ENCODE data around the gene RABGEF1.
A peak's percentile ranks its signal among the peaks of the same experiment; 100 is the strongest.
"Not testable (repeated sequence)": the region's sequence is repeated elsewhere in the genome, so short reads cannot be mapped to it uniquely, and the experiment has no call there.

Gene RABGEF1

DNA sequence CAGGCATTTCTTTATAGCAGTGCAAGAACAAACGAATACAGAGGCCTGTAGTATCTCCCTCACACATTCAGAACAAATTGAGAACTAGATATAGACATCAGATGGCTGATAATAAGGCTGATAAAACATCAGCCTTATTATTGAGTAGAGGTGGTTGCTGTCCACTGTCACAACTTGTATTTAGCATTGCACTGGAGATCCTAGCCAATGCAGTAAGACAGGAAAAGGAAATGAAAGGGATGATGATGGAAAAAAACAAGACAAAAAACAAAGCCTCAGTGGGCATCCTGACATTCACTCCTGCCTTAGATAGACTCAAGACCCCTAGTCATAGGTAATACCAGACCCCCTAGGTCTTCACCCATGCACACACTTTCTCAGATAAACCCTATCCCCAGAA, 4.7 kb upstream of the RABGEF1 start:
- no peak for DNase-seq (ENCODE audit: low read depth)

DNA sequence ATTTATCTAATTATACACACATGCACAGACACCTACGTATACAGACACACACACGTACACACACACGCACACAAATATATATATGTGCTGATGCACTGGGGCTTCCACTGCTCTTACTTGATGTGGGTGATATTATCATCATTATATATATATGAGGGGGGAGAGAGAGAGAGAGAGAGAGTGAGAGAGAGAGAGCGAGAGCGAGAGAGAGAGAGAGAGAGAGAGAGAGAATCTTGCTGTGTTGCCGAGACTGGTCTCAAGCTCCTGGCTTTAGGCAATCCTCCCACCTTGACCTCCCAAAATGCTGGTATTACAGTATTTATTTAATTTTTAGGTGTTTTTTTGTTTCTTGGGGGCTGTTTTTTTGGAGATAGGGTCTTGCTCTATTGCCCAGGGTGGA, 3.6 kb upstream of the RABGEF1 start:
- DNase-seq (ENCODE audit: low read depth): no peak

DNA sequence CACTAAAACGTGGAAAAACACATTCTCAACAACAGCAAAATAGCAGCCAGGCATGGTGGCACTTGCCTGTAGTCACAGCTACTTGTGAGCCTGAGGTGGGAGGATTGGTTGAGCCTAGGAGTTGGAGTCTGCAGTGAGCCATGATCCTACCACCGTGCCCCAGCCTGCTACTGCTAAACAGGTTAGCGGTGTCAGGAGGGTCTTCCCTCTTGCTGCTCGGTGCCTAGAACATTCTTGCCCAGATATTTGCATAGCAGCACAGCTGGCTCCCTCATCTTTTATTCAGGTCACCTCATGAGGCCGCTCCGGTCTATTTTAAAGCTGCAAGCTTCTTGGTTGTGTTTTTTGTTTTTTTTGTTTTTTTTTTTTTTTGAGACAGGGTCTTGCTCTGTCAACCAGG, 2.9 kb upstream of the RABGEF1 start:
- DNase-seq (ENCODE audit: low read depth): no peak

DNA sequence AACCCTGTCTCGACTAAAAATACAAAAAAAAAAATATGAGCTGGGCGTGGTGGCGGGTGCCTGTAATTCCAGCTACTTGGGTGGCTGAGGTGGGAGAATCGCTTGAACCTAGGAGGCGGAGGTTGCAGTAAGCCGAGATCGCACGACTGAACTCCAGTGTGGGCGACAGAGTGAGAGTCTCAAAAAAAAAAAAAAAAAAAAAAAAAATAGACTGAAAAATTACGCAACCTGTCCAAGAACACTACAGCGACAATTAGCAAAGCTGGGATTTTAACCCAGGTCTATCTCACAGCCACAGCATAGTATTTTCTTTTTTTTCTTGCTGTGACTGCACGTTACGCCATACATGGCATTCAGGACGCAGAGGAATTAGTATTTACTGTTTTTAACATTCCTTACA, 1.1 kb upstream of the RABGEF1 start:
- no peak for DNase-seq (ENCODE audit: low read depth)

DNA sequence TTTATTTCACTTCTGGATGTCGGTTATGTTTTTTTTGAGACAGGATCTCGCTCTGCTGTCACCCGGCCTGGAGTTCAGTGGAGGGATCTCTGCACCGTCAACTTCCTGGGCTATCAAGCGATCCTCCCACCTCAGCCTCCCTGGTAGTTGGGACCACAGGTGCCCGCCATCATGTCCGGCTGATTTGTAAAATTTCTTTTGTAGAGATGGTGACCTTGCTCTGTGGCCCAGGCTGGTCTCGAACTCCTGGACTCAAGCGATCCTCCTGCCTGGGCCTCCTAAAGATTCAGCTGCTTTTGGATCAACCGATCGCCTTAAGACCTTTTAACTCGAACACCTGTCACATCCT, 606 bp upstream of the RABGEF1 start:
- no peak for DNase-seq (ENCODE audit: low read depth)

DNA sequence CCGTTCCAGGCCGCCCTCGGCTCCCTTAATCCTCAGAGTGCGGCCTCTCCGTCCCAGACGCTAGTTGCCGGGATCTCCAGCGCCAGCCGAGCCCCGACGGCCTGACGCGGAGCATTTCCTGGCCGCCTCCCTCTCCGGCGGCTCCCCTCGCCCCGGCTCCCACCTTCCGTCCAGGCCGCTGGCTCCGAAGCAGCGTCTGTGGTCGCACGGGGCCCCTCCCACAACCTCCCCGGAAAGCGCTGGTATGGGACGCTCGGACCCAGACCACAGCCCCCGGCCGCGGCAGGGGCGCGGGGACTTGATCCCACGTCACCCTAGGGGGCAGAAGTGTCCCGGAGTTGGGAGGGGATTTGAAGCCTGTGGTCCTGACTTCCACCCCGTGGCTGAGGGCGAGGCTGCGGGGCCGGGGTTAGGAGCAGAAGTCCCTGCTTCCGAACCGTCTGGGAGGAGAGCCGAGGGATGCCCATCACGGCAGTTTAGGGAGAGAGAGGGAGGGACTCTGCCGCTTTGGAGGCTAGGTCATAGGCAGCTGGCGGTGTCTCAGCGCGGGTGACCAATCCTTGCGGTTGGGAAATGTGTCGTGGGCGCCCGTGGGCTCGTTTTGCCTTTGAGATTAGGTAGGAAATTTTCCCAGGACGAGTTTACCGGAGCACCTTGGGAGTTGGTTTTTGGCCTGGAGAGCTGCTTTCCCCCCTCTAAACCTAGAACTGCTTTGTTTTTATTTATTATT, 612 bp downstream of the RABGEF1 start:
- DNase-seq (ENCODE audit: low read depth): peak; percentile 11

DNA sequence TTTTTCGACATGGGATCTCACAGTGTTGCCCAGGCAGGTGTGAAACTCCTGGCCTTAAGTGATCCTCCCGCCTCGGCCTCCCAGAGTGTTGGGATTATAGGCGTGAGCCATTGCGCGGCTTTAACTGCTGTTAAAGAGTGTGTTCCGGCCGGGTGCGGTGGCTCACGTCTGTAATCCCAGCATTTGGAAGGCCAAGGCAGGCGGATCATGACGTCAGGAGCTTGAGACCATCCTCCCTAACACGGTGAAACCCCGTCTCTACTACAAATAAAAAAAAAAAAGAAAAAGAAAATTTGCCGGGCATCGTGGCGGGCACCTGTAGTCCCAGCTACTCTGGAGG, 1.1 kb downstream of the RABGEF1 start:
- DNase-seq (ENCODE audit: low read depth): no peak

DNA sequence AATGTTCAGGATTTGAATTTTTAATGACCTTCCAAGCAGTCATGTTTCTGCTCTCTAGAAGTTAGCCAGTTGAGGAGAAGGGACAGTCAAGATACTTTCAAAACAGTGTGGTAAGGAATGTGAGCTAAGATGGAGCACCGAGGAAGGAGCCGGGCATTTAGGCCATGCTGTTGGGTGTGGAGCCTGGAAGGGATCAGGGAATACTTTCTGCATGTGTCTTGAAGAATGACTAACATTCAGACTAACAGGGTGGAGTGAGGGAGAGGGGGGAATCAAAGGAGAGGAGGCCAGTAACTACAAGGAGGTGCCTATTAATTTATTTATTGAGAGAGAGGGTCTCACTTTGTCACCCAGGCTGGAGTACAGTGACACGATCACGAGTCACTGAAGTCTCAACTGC, 1.8 kb downstream of the RABGEF1 start:
- not testable (repeated sequence) for DNase-seq (ENCODE audit: low read depth)

DNA sequence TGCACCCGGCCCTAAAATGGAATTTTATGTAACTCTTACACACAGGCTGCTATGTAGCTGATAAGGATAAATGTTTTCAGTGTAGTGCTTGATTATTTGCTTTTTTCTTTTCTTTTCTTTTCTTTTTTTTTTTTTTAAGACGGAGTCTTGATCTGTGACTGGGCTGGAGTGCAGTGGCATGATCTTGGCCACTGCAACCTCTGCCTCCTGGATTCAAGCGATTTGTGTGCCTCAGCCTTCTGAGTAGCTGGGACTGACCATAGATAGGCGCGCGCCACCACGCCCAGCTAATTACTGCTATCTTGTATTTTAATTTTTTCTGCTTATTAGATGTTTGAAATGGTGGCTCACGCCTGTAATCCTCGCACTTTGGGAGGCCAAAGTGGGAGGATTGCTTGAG, 3.4 kb downstream of the RABGEF1 start:
- DNase-seq (ENCODE audit: low read depth): no peak

DNA sequence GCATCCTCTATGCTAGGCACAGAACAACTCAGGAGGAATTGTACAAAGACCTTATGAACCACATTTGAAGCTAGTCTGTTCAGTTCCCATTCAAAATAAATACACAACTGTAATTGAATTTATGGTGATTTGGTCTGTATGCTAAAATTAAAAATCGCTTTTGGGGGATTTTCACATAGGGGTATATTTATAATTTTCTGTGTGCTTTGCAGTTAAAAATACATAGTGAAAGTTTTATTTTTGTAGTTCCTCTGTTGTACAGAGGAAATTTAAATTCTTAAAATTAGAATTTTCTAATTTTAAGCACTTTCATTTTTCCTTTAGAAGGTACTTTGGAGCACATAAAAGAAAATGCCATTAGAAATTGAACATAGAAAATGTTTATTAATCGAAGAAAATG, 6.9 kb downstream of the RABGEF1 start:
- DNase-seq (ENCODE audit: low read depth): no peak

DNA sequence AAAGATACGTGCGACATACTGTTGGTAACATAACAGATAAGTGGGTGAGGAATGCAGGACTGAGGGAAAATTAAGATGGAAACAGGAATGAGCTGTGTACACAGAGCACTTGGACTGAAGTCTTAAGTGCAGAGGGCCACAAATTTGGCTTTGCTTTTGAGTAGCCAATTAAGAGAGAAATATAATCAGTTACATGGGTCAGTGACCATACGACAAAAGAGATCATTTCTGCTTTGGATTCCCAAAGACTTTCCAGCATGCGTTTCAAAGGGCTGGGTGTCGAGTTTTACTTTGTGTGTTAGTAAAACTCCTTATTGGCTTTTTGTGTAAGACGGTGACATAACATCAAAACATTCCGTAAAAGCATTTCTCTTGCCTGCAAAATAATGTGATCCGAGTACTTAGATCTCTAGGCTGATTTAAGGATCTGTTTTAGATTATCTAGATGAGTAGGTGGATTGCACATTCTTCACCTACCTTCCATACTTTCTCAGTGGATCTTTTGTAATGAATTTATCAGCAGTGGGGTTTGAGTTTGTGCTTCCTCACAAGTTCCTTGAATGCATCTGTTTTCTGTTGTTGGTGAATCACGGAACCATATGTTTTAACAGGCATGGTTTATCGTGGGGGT, 7.5 kb downstream of the RABGEF1 start:
- no peak for DNase-seq (ENCODE audit: low read depth)

DNA sequence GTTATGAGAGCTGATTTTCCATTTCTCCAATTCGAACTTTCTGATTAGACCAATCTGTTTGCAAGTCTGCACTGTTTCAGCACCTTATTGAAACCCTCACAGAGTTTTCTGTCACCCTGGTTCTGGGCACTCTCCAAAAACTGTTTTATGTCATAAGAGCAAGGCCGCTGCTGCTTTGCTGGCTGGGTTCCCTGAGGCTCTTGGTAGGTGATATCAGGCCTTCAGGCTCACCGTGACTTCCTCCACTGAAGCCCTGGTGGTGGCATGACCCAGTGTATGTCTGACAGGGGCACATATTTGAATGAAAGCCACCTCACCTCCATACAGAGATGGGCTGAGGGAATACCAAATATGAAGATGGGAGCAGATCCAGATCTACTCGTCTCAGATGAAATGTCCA, 8.3 kb downstream of the RABGEF1 start:
- DNase-seq (ENCODE audit: low read depth): no peak

DNA sequence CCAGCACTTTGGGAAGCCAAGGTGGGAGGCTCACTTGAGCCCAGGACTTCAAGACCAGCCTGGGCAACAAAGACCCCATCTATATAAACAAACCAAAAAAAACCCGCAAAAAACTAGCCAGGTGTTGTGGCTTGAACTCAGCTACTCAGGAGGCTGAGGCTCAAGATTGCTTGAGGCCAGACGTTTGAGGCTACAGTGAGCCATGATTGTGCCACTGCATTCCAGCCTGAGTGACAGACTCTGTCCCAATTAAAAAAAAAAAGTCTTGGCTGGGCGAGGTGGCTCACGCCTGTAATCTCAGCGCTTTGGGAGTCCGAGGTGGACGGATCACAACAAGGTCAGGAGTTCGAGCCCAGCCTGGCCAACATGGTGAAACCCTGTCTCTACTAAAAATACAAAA, 11.4 kb downstream of the RABGEF1 start:
- no peak for DNase-seq (ENCODE audit: low read depth)

DNA sequence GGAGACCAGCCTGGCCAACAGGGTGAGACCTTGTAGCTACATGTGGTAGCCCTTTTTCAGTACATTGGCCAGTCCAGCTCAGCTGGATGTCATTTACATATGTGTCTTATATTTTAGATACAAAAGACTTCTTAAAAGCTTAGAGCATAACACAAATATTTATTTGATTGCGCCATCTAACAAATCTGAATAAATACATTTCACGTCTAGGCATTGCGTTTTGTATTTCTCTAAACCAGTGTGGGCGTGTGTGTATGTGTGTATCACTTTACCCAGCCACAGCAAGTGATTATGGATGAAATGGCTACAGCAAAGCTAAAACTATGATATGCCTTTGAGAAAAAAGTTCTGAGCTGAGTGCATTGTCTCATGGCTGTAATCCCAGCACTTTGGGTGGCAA, 14.0 kb downstream of the RABGEF1 start:
- no peak for DNase-seq (ENCODE audit: low read depth)

DNA sequence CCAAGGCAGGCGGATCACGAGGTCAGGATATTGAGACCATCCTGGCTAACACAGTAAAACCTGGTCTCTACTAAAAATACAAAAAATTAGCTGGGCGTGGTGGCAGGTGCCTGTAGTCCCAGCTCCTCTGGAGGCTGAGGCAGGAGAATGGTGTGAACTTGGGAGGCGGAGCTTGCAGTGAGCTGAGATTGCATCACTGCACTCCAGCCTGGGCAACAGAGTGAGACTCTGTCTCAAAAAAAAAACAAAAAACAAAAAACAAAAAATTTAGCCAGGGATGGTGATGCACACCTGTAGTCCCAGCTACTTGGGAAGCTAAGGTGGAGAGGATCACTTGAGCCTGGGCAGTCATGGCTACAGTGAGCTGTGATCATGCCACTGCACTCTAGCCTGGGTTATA, 14.5 kb downstream of the RABGEF1 start:
- DNase-seq (ENCODE audit: low read depth): not testable (repeated sequence)

DNA sequence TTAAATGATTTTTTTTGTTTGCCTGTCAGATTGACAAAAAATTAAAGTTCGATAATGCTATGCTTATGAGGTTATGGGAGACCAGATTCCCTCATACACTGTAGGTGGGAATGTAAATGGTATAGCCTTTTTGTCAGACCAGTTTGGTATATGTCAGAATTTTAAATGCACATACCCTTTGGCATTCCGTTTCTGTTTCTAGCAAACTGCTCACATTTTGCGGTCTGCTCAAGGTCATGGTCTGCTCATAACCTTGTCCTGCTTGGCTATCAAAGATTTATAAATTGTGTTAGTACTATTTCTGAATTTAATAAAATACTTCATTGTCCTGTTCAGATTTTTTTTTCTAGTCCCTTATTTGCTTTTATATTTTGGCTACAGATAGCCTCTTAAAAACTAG, 15.7 kb downstream of the RABGEF1 start:
- DNase-seq (ENCODE audit: low read depth): not testable (repeated sequence)

DNA sequence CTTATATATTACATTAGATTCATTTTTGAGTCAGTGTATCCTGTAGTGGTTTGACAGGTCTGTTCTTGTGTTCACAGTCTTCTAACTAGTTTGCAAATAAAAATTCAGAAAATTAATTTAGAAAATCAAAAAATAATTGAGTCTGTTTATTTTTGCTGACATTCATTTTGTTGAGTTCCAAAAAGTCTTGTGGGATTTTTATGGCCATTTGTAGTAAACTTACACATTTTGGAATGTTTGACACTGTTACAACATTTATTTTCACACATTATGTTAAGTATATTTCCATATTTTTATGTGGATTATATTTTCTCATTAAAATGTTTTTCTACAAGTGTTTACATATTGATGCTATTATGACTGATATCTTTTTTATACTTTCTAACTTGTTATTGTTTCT, 16.4 kb downstream of the RABGEF1 start:
- no peak for DNase-seq (ENCODE audit: low read depth)

DNA sequence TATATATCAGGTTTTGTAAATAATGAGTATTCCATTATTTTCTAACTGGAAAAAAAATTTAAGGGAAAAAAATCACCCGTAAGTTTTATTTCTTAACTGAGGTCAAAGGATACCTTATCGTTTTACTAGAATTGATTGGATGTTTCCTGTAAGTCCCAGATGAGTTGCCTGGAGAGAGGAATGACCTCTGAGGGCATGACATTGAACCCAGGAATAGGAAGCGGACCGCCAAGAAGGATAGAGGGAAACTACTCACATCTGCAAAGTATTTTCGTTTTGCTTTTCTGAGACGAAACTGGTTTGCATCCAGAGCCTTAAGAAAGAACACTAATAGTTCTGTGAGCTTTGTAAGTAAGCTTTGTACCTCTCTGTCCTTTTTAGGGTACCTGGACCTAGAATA, 17.4 kb downstream of the RABGEF1 start:
- no peak for DNase-seq (ENCODE audit: low read depth)

DNA sequence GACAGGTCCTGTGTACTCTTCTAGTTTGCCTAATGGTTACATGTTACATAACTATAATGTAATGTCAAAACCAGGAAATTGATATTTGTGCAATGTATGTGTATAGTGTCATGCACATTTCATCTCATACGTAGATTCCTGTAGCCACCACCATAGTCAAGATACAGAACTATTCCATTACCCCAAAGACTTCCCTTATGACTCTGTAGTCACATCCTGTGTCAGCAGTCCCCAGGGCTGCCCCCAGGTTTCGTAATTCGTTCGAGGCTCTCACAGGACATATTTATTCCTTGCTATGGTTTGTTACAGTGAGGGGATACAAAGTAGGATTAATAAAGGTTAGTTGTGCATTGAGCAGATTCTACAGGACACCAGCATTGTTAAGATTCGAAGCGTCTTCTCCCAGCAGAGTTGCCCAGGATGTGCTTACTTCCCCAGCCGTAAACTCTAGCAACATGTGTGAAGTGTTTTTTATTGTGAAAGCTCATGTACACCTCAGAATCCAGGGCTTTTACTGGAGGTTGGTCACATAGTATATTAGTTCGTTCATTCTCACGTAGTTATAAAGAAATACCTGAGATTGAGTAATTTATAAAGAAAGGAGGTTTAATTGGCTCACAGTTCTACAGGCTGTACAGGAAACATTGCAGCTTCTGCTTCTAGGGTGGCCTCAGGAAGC, 18.6 kb downstream of the RABGEF1 start:
- no peak for DNase-seq (ENCODE audit: low read depth)

DNA sequence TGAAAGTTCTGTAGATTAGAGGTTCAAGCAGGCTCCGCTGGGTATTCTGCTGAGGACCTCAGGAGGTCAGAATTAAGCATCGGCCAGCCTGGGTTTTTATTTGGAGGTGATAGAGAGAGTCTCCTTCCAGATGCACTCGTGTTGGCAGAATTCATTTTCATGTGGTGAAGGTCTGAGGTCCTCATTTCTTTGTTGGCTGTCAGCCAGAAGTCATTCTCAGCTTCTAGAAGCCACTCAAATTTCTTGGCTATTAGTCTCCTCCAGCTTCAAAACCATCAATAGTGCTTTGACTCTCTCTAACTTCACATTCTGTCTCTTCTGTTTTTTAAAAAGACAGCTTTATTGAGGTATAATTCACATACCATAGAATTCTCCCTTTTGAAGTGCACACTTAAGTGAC, 22.6 kb downstream of the RABGEF1 start:
- not testable (repeated sequence) for DNase-seq (ENCODE audit: low read depth)

DNA sequence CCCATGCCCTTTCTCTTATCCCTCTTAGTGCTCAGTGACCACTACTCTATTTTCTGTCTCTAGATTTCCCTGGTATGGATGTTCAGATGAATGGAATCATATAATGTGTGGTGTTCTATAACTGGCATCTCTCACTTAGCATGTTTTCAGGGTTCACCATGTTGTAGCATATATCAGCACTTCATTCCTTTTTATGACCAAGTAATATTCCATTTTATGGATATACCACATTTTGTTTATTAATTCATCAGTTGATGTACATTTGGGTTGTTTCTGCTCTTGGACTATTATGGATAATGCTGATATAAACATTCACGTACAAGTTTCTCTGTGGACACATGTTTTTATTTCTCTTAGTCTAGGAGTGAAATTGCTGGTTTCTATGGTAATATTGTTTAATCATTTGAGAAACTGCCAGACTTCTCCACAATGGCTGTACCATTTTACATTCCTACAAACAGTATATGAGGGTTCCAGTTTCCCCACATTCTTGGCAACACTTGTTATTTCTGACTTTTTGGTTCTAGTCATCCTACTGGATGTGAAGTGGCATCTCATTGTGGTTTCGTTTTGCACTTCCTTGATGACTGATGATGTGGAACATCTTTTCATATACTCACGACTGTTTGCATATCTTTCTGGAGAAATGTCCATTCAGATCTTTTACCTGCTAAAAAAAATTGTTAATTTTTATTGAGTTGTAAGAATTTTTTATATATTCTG, 23.3 kb downstream of the RABGEF1 start:
- DNase-seq (ENCODE audit: low read depth): not testable (repeated sequence)

DNA sequence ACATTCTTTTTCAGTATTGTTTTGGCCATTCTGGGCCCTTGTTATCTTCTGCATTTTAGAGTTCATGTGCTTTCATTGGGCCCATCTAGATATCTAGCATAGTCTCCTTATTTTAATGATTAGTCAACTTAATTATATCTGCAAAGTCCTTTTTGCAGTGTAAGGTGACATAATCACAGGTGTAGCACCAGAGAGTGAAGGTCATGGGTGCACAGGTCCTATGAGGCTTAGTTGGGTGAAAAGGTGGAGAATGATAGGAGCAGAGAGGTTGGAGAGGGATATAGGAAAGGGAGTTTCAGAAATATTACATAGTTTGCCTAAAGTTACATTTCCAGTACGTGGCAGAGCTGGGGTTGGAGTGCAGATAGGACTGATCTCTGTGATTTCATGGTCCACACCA, 24.4 kb downstream of the RABGEF1 start:
- not testable (repeated sequence) for DNase-seq (ENCODE audit: low read depth)

Data from stimulated activated CD8-positive, alpha-beta memory T cell treated with anti-CD3 and anti-CD28 coated beads, Interleukin-7, amount 100 ng/mL, for 24 hours (primary cell).